ENCODE results near the gene PTGIS.

The PTGIS gene

DNA sequence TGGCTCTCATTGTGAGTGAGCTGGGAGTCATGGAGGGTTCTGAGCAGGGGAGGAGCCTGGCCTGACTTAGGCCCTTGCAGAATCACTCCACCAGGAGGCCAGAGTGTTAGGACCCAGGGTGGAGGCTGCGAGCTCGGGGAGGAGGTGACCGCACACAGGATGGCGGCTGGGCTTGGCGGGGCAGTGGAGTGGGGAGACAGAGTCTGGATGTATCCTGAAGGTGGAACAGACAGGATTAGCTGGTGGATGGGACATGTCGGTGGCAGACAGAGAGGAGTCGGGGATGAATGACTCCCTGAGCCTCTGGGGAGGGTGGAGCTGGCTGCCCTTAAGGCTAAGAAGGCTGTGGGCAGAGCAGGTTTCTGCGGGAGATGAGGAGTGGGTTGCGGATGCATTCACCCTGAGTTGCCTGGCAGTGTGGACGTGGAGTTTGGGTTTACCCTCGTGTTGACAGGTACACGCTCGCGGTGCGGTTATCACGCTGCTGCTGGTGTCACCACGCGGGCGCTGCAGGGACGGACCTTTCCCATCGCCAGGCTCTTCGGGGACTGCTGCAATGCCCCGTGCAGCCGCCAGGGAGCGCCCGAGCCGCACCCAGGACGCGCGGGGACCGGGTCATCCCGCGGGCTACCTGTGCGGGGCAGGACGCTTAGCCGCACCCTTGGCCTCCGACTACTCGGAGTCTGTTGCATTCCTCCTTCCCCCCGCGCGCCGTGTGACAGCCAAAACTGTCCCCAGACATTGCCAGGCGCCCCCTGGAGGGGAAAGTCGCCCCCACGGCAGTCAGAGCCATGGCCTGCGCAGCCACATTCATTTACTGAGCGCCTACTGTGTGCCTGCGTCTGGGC is 43.0 kb upstream of the PTGIS start:
- no peak overlapping the region for H3K4me3 ChIP-seq (ENCODE audit: low read depth, low read length)
- TF ChIP-seq, protein P1, sequence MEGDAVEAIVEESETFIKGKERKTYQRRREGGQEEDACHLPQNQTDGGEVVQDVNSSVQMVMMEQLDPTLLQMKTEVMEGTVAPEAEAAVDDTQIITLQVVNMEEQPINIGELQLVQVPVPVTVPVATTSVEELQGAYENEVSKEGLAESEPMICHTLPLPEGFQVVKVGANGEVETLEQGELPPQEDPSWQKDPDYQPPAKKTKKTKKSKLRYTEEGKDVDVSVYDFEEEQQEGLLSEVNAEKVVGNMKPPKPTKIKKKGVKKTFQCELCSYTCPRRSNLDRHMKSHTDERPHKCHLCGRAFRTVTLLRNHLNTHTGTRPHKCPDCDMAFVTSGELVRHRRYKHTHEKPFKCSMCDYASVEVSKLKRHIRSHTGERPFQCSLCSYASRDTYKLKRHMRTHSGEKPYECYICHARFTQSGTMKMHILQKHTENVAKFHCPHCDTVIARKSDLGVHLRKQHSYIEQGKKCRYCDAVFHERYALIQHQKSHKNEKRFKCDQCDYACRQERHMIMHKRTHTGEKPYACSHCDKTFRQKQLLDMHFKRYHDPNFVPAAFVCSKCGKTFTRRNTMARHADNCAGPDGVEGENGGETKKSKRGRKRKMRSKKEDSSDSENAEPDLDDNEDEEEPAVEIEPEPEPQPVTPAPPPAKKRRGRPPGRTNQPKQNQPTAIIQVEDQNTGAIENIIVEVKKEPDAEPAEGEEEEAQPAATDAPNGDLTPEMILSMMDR (IDR thresholded peaks at IDR 0.05; ENCODE audit: control insufficient read depth, extremely low read depth, insufficient read depth), result peak; percentile 97
- peak; percentile 21 for DNase-seq (ENCODE audit: low read depth)

DNA sequence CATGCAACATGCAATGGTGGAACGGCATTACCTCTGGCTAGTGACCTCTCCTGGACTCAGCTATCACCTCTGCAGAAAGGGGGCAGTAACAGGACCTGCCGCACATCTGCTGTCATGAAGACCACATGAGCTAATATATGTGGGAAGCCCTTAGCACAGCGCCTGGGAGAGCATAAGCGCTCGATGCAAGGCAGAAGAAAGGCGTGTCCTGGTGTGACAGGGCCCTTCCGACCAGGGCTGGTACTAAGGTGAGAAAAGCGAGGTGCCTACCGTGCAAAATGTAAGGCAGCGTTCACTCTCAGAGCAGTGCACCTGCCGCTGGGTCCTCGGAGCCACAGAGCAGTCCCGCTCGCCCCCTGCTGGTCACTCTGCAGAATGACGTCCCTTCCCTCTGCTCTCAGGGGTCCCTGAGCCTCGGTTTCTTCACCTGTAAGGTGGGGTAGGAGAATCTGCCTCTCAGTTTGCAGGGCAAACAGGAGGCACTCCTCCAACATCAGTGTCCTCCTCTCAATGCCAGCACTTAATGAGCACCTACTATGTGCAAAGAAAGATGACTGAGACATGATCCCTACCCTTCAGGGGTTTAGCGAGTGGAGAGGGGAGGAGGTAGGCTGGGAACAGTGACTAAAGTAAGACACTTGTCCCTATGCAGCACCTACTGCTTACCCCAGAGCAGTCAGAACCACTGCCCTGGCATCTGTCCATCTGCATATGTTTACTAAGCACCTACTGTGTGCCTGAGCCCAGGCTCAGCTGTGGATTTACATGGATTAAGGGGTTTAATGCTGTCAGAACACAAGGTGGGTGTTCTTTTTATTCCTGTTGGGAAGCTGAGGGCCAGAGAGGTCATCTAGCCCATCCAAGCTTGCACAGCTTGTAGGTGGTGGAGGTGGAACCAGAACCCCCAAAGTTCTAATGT is 41.1 kb upstream of the PTGIS start:
- H3K4me3 ChIP-seq (ENCODE audit: low read depth, low read length), result no peak overlapping the region
- no peak for DNase-seq (ENCODE audit: low read depth)
- TF ChIP-seq, protein P1 (IDR thresholded peaks at IDR 0.05; ENCODE audit: control insufficient read depth, extremely low read depth, insufficient read depth), result peak; percentile 97

DNA sequence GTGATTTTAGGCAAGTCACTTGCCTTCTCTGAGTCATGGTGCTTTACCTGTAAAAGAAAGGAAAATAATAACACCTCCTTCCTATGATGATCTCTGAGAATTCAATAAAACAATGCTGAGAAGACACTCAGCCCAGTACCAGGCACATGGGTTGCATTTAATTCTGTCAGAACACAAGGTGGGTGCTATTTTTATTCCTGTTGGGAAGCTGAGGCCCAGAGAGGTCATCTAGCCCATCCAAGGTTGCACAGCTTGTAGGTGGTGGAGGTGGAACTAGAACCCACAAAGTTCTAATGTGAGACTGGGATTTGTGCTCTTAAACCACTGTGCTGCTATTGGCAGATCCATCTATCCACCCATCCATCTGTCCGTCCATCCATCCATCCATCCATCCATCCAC is 39.6 kb upstream of the PTGIS start:
- no peak overlapping the region for H3K4me3 ChIP-seq (ENCODE audit: low read depth, low read length)
- TF ChIP-seq, protein P1 (IDR thresholded peaks at IDR 0.05; ENCODE audit: control insufficient read depth, extremely low read depth, insufficient read depth), result no peak
- no peak for DNase-seq (ENCODE audit: low read depth)

DNA sequence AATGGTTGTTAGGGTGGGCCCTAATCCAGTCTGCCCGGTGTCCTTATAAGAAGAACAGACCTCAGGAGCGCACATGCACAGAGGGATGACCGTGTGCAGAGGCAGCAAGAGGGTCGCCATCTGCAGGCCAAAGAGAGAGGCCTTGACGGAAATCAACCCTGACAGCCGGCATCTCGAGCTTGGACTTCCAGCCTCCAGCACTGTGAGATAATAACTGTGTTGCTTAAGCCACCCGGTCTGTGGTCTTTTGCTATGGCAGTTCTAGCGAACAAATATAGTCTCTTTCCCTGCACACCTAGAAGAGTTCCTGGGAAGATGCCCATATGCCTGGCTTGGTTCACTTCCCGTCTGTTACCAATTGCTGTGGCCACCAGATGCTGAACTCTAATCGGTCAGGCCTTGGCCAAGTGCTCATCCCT is 35.3 kb upstream of the PTGIS start:
- H3K4me3 ChIP-seq (ENCODE audit: low read depth, low read length), result no peak overlapping the region
- DNase-seq (ENCODE audit: low read depth), result no peak
- TF ChIP-seq, protein P1 (IDR thresholded peaks at IDR 0.05; ENCODE audit: control insufficient read depth, extremely low read depth, insufficient read depth), result 0 out of 2 replicates have a peak, but pooled peaks have one; percentile 4

DNA sequence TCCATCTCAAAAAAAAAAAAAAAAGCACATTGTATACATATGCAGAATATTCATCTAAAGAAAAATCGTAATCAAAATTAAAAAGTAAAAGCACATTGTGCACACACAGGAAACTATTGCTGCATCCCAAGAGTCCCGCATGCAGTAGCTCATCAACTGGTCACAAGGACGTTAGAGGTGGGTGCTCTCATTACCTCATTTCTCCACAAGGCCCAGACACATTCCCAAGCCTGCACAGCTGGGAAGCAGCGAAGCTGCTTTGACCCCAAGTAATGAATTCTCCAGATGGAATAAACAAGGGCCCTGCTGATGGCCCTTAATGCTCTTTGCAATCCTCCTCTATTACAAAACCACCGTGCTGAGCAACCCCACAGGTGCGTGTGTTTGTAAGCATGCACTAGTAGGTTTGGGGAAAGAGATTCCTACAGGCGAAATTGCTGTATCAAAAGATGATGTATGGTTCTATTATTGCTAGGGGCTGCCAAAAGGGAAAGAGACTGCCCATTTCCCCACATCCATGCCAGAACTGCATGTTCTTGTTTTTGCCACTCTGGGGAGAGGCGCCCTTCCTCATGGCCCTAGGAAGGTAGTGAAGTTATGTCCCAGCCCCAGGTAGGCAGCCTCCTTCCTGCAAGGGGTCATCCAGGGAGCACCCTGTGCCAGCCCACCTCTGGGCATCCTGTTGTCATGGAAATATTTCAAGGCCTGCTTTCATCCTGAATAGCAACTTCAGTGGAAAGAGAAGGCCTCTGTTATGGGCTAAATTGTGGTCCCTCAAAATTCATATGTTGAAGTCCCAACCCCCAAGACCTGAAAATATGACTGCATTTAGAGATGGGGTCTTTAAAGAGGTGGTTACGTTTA is 34.6 kb upstream of the PTGIS start:
- DNase-seq (ENCODE audit: low read depth), result no peak
- no peak overlapping the region for H3K4me3 ChIP-seq (ENCODE audit: low read depth, low read length)
- TF ChIP-seq, protein P1 (IDR thresholded peaks at IDR 0.05; ENCODE audit: control insufficient read depth, extremely low read depth, insufficient read depth), result no peak
